ENCODE data around the gene UQCRFS1. TPM values are rescaled to one million over a fixed set of nuclear protein-coding genes. Genes with fewer than 3 reads are reported as not detected.

Gene UQCRFS1
- total RNA-seq, 1 experiment from 2014 or later = 35.2 TPM

GRCh38 chr19:29171525-29171924 is 41.4 kb downstream of the UQCRFS1 start:
- TF ChIP-seq EZH2 (IDR thresholded peaks at IDR 0.05; ENCODE audit: low read depth) (no peak), CTCF (conservative IDR thresholded peaks at IDR 0.05) (no peak)
- Histone ChIP-seq H3K4me3 (no peak overlapping the region), H3K36me3 (ENCODE audit: low read depth) (no peaks in the 10 kb centered on the region), H3K4me2 (no peak overlapping the region), H2AFZ (no peak overlapping the region), H3K4me1 (replicated peaks; ENCODE audit: insufficient read depth) (no peaks in the 10 kb centered on the region), H3K9me3 (ENCODE audit: insufficient read depth, low read depth) (no peaks in the 10 kb centered on the region), H4K20me1 (ENCODE audit: insufficient read depth) (no peaks in the 10 kb centered on the region), H3K27ac (no peak overlapping the region), H3F3A (ENCODE audit: insufficient read depth, low read depth) (no peaks in the 10 kb centered on the region), H3K79me2 (ENCODE audit: low read depth) (no peaks in the 10 kb centered on the region), H3K9me2 (ENCODE audit: insufficient read depth) (no peaks in the 10 kb centered on the region), H3K27me3 (ENCODE audit: insufficient read depth, low read depth) (no peaks in the 10 kb centered on the region)
- BruUV-seq (replicated peaks) = no TSS peak
- ChIA-PET POLR2A (ENCODE audit: unreplicated experiment) (no interaction called here), CTCF (no interaction called here)
- intact Hi-C loops (cut with micrococcal nuclease; ENCODE audit: unreplicated experiment) = no loop called here
- no peak for DNase-seq

DNA sequence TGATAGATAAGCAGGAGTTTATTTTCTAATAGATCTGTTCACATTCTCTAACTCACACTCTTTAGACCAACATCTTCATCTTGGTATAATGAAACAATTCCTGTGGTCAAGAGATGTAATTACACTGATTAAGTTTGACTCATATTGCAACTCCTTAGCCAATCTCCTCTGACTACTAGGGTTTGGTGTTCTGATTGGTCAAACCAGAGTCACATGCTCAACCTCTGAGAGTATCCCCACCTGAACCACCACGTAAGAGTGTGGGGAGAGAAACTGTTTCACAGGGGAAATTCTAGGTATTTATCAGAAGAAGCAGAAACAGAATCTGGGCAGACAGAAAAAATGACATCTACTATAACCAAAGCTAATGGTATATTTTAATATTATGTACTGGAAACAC is 42.4 kb downstream of the UQCRFS1 start:
- Histone ChIP-seq H3K9me3 (ENCODE audit: insufficient read depth, low read depth) (no peaks in the 10 kb centered on the region), H3K4me1 (replicated peaks; ENCODE audit: insufficient read depth) (no peaks in the 10 kb centered on the region), H3K4me3 (no peak overlapping the region), H3K27ac (no peak overlapping the region), H3K9me2 (ENCODE audit: insufficient read depth) (no peaks in the 10 kb centered on the region), H3F3A (ENCODE audit: insufficient read depth, low read depth) (no peaks in the 10 kb centered on the region), H2AFZ (no peak overlapping the region), H3K79me2 (ENCODE audit: low read depth) (no peaks in the 10 kb centered on the region), H4K20me1 (ENCODE audit: insufficient read depth) (no peaks in the 10 kb centered on the region), H3K36me3 (ENCODE audit: low read depth) (no peaks in the 10 kb centered on the region), H3K4me2 (no peak overlapping the region), H3K27me3 (ENCODE audit: insufficient read depth, low read depth) (no peaks in the 10 kb centered on the region)
- DNase-seq = no peak
- POLR2A ChIA-PET (ENCODE audit: unreplicated experiment) = no interaction called here
- intact Hi-C loops (cut with micrococcal nuclease; ENCODE audit: unreplicated experiment) = no loop called here
- CTCF ChIA-PET = no interaction called here
- no TSS peak for BruUV-seq (replicated peaks)
- TF ChIP-seq EZH2 (IDR thresholded peaks at IDR 0.05; ENCODE audit: low read depth) (no peak), CTCF (conservative IDR thresholded peaks at IDR 0.05) (no peak)

GRCh38 chr19:29162694-29163093 is 50.3 kb downstream of the UQCRFS1 start:
- Histone ChIP-seq H3F3A (ENCODE audit: insufficient read depth, low read depth) (no peaks in the 10 kb centered on the region), H3K9me3 (ENCODE audit: insufficient read depth, low read depth) (no peaks in the 10 kb centered on the region), H3K79me2 (ENCODE audit: low read depth) (no peaks in the 10 kb centered on the region), H3K4me3 (no peak overlapping the region), H3K27me3 (ENCODE audit: insufficient read depth, low read depth) (peaks cover 11% of the 10 kb centered on the region), H3K27ac (no peak overlapping the region), H3K9me2 (ENCODE audit: insufficient read depth) (no peaks in the 10 kb centered on the region), H4K20me1 (ENCODE audit: insufficient read depth) (no peaks in the 10 kb centered on the region), H2AFZ (no peak overlapping the region), H3K4me2 (no peak overlapping the region), H3K4me1 (replicated peaks; ENCODE audit: insufficient read depth) (no peaks in the 10 kb centered on the region), H3K36me3 (ENCODE audit: low read depth) (no peaks in the 10 kb centered on the region)
- TF ChIP-seq EZH2 (IDR thresholded peaks at IDR 0.05; ENCODE audit: low read depth) (no peak), CTCF (conservative IDR thresholded peaks at IDR 0.05) (no peak)
- BruUV-seq (replicated peaks) = no TSS peak
- ChIA-PET CTCF (no interaction called here), POLR2A (ENCODE audit: unreplicated experiment) (no interaction called here)
- DNase-seq = no peak
- intact Hi-C loops (cut with micrococcal nuclease; ENCODE audit: unreplicated experiment) = no loop called here

Measured in PC-9 (cell line).